H9 (cell line): ENCODE results near the gene HECTD3. TPM values are rescaled to one million over a fixed set of nuclear protein-coding genes. Genes with fewer than 3 reads are reported as not detected.

Source experiments
- DNase-seq: peaks from one replicate; pipeline ENCODE4 v3.0.0-alpha.2; 2017
- H2AFZ ChIP-seq: one replicate; pipeline ENCODE4 v1.6.1; 2013; ENCODE audit warnings: mild to moderate bottlenecking, low read length, control low read depth, moderate library complexity
- H2AK5ac ChIP-seq: 2 replicates; pipeline ENCODE4 v1.6.1; 2013; ENCODE audit warnings: low read length, control low read depth, mixed read lengths; ENCODE audit not compliant: insufficient read length
- H2BK120ac ChIP-seq: one replicate; pipeline ENCODE4 v1.6.1; 2013; ENCODE audit warnings: low read depth, mild to moderate bottlenecking, low read length, control low read depth, inconsistent platforms; ENCODE audit not compliant: poor library complexity, severe bottlenecking
- H2BK12ac ChIP-seq: 2 replicates; pipeline ENCODE4 v1.6.1; 2013; ENCODE audit warnings: low read length, control low read depth, mixed read lengths, low read depth; ENCODE audit not compliant: insufficient read length
- H2BK15ac ChIP-seq: 2 replicates; pipeline ENCODE4 v1.6.1; 2013; ENCODE audit warnings: low read depth, low read length, control low read depth
- H2BK20ac ChIP-seq: one replicate; pipeline ENCODE4 v1.6.1; 2013; ENCODE audit warnings: low read depth, mild to moderate bottlenecking, low read length, control low read depth, inconsistent platforms; ENCODE audit not compliant: poor library complexity, severe bottlenecking
- H2BK5ac ChIP-seq: 2 replicates; pipeline ENCODE4 v1.6.1; 2013; ENCODE audit warnings: low read length, control low read depth, mixed read lengths; ENCODE audit not compliant: insufficient read length
- H3K14ac ChIP-seq: 2 replicates; pipeline ENCODE4 v1.6.1; 2013; ENCODE audit warnings: low read length, control low read depth; ENCODE audit not compliant: insufficient read depth
- H3K18ac ChIP-seq: 2 replicates; pipeline ENCODE4 v1.6.1; 2013; ENCODE audit warnings: low read depth, mild to moderate bottlenecking, mixed read lengths, low read length, control low read depth; ENCODE audit not compliant: insufficient read length
- H3K23ac ChIP-seq: 2 replicates; pipeline ENCODE4 v1.6.1; 2013; ENCODE audit warnings: low read length, control low read depth, mixed read lengths, low read depth; ENCODE audit not compliant: insufficient read length
- H3K23me2 ChIP-seq: 2 replicates; pipeline ENCODE4 v1.6.1; 2013; ENCODE audit warnings: low read depth, mild to moderate bottlenecking, mixed read lengths, low read length, control low read depth; ENCODE audit not compliant: insufficient read length, poor library complexity, severe bottlenecking
- H3K27ac ChIP-seq: 2 replicates; pipeline ENCODE4 v1.5.1; 2013; ENCODE audit warnings: low read length, control low read depth, mixed read lengths, low read depth; ENCODE audit not compliant: insufficient read length
- H3K27me3 ChIP-seq: 2 replicates; pipeline ENCODE4 v1.6.1; 2013; ENCODE audit warnings: low read length, control low read depth, inconsistent platforms; ENCODE audit not compliant: insufficient read depth
- H3K4ac ChIP-seq: 2 replicates; pipeline ENCODE4 v1.6.1; 2013; ENCODE audit warnings: low read depth, mild to moderate bottlenecking, control low read depth, inconsistent platforms, low read length, moderate library complexity
- H3K4me1 ChIP-seq: 2 replicates; pipeline ENCODE4 v1.6.1; 2013; ENCODE audit warnings: low read length, control low read depth, inconsistent platforms; ENCODE audit not compliant: insufficient read depth
- H3K4me2 ChIP-seq: 2 replicates; pipeline ENCODE4 v1.6.1; 2013; ENCODE audit warnings: low read length, control low read depth, mixed read lengths; ENCODE audit not compliant: insufficient read length, insufficient read depth
- H3K56ac ChIP-seq: 2 replicates; pipeline ENCODE4 v1.6.1; 2013; ENCODE audit warnings: low read depth, mild to moderate bottlenecking, mixed read lengths, low read length, control low read depth; ENCODE audit not compliant: insufficient read length
- H3K79me1 ChIP-seq: 2 replicates; pipeline ENCODE4 v1.6.1; 2013; ENCODE audit warnings: low read depth, mild to moderate bottlenecking, moderate library complexity, low read length, control low read depth, inconsistent platforms; ENCODE audit not compliant: insufficient read depth, poor library complexity, severe bottlenecking
- H3K79me2 ChIP-seq: 2 replicates; pipeline ENCODE4 v1.6.1; 2013; ENCODE audit warnings: low read length, control low read depth, inconsistent platforms; ENCODE audit not compliant: insufficient read depth
- H3K9ac ChIP-seq: 2 replicates; pipeline ENCODE4 v1.6.1; 2013; ENCODE audit warnings: low read length, control low read depth, mixed read lengths; ENCODE audit not compliant: insufficient read length; ENCODE audit errors: extremely low read depth
- H3K9me3 ChIP-seq: one replicate; pipeline ENCODE4 v1.6.1; 2013; ENCODE audit warnings: low read depth, low read length, inconsistent platforms; ENCODE audit not compliant: control insufficient read depth
- H3T11ph ChIP-seq: one replicate; pipeline ENCODE4 v1.6.1; 2013; ENCODE audit warnings: mild to moderate bottlenecking, low read length, control low read depth, inconsistent platforms
- H4K20me1 ChIP-seq: one replicate; pipeline ENCODE4 v1.6.1; 2013; ENCODE audit not compliant: control insufficient read depth, insufficient read length, insufficient read depth
- H4K5ac ChIP-seq: 2 replicates; pipeline ENCODE4 v1.6.1; 2013; ENCODE audit warnings: low read depth, mild to moderate bottlenecking, mixed read lengths, low read length, control low read depth; ENCODE audit not compliant: insufficient read length
- H4K8ac ChIP-seq: replicated peaks from 2 replicates; pipeline ENCODE4 v1.6.1; 2013; ENCODE audit warnings: low read length, control low read depth, mixed read lengths, low read depth; ENCODE audit not compliant: insufficient read length
- H4K91ac ChIP-seq: 2 replicates; pipeline ENCODE4 v1.6.1; 2013; ENCODE audit warnings: low read depth, mild to moderate bottlenecking, moderate library complexity, mixed read lengths, low read length, control low read depth; ENCODE audit not compliant: insufficient read length
- H3K27ac Mint-ChIP-seq, 3 experiments: 2 replicates in 2 of 3; 3 replicates in 1 of 3; pipeline ENCODE4 v1.8.0; 2020 to 2021; ENCODE audit warnings: mixed read lengths in 3 of 3, mild to moderate bottlenecking in 1 of 3, moderate library complexity in 1 of 3
- H3K27me3 Mint-ChIP-seq: 2 replicates; pipeline ENCODE4 v1.8.0; 2021; ENCODE audit warnings: low read depth, mild to moderate bottlenecking, moderate library complexity, mixed read lengths
- H3K36me3 Mint-ChIP-seq, 3 experiments: 2 replicates in 2 of 3; 3 replicates in 1 of 3; pipeline ENCODE4 v1.8.0; 2020 to 2021; ENCODE audit warnings: low read depth in 3 of 3, mixed read lengths in 3 of 3; ENCODE audit not compliant: insufficient read depth in 1 of 3
- H3K4me1 Mint-ChIP-seq, 2 experiments: 2 replicates each; pipeline ENCODE4 v1.8.0; 2020; ENCODE audit warnings: mixed read lengths in 2 of 2
- H3K4me3 Mint-ChIP-seq, 2 experiments: 2 replicates in 1 of 2; 3 replicates in 1 of 2; pipeline ENCODE4 v1.8.0; 2020 to 2021; ENCODE audit warnings: mild to moderate bottlenecking in 2 of 2, mixed read lengths in 2 of 2, moderate library complexity in 1 of 2
- H3K9me3 Mint-ChIP-seq, 2 experiments: 2 replicates in 1 of 2; 3 replicates in 1 of 2; pipeline ENCODE4 v1.8.0; 2020; ENCODE audit warnings: mild to moderate bottlenecking in 2 of 2, mixed read lengths in 2 of 2, moderate library complexity in 1 of 2
- WGBS: extraction: QIAGEN DNeasy Blood & Tissue Kit; methylation state at CpG from one replicate; pipeline ENCODE4 v1.1.7; 2013; ENCODE audit warnings: missing lambda C conversion rate, low lambda C conversion rate, mixed read lengths; ENCODE audit not compliant: insufficient read length; ENCODE audit errors: extremely low coverage; 5-methylcytosine and 5-hydroxymethylcytosine counted together
- total RNA-seq: library from RNA; stranded (reverse); gene quantifications from 2 replicates; pipeline ENCODE4 v1.2.1, GENCODE V29; 2021
- TF ChIP-seq, protein P1 (sequence below): fragments of 200-600 bp; sonication (generic); conservative IDR thresholded peaks from 3 replicates; pipeline ENCODE4 v1.8.0; 2021; ENCODE audit warnings: antibody characterized with exemption, mild to moderate bottlenecking

HECTD3 gene
- total RNA-seq, 1 experiment from 2014 or later = 36.0 TPM

DNA sequence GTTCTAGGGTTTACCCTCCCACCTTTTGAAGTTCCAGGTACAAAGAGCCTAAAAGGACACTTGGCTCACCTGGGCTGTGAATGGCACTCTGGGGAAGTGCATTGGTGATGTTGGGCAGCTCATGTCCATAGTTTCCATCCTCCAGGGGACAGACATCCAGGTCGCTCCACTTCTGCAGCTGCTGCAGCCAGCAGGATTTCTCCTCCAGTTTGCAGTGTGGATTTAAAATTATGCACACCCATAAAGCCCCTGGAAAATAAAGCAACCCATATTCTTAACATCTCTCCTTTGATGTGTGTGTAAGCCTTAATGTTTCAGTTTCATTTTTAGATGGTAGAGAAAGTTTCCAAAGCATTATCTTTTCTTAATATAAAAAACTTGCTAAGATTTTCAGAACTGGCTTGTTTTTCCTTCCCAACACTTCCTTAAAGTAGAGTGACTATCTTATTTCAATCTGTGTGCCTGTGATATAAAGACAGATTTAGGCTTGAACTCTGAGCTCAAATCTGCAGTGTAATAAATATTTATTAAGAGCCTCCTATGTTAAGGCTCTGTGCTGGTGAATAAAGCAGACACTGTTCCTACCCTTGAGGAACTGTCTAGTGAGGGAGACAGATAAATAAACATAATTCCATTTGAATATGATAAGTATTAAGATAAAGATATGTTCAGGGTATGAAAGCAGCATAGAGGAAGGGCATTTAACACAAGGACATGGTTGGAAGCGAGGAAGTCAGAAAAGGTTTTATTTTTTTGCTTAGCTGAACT is 40.1 kb upstream of the HECTD3 start:
- Histone ChIP-seq H3K23me2 (no peaks in the 10 kb centered on the region), H4K8ac (no peak overlapping the region), H3K23ac (no peak overlapping the region), H3K27ac (no peak overlapping the region), H2BK15ac (no peak overlapping the region), H2AK5ac (no peak overlapping the region), H2BK20ac (no peak overlapping the region), H3K79me2 (no peaks in the 10 kb centered on the region), H3K4ac (no peak overlapping the region), H3K9me3 (no peaks in the 10 kb centered on the region), H3K18ac (no peak overlapping the region), H4K20me1 (no peaks in the 10 kb centered on the region), H4K5ac (no peak overlapping the region), H3K14ac (no peak overlapping the region), H2BK120ac (no peak overlapping the region), H3K4me2 (no peak overlapping the region), H2AFZ (no peak overlapping the region), H3K9ac (no peak overlapping the region), H2BK5ac (no peak overlapping the region), H2BK12ac (no peak overlapping the region), H3K79me1 (no peaks in the 10 kb centered on the region), H3K27me3 (no peaks in the 10 kb centered on the region), H3K56ac (no peak overlapping the region), H4K91ac (no peak overlapping the region), H3K4me1 (no peaks in the 10 kb centered on the region), H3T11ph (no peak overlapping the region)
- no peak for DNase-seq
- Mint-ChIP-seq H3K36me3 (no peaks in the 10 kb centered on the region; a peak in 1 of 7 replicates), H3K4me1 (peaks cover 0 to 6% of the 10 kb centered on the region in 2 experiments; a peak in 1 of 4 replicates), H3K27ac (no peak overlapping the region), H3K4me3 (no peak overlapping the region), H3K9me3 (no peaks in the 10 kb centered on the region), H3K27me3 (no peaks in the 10 kb centered on the region)
- TF ChIP-seq, protein P1, sequence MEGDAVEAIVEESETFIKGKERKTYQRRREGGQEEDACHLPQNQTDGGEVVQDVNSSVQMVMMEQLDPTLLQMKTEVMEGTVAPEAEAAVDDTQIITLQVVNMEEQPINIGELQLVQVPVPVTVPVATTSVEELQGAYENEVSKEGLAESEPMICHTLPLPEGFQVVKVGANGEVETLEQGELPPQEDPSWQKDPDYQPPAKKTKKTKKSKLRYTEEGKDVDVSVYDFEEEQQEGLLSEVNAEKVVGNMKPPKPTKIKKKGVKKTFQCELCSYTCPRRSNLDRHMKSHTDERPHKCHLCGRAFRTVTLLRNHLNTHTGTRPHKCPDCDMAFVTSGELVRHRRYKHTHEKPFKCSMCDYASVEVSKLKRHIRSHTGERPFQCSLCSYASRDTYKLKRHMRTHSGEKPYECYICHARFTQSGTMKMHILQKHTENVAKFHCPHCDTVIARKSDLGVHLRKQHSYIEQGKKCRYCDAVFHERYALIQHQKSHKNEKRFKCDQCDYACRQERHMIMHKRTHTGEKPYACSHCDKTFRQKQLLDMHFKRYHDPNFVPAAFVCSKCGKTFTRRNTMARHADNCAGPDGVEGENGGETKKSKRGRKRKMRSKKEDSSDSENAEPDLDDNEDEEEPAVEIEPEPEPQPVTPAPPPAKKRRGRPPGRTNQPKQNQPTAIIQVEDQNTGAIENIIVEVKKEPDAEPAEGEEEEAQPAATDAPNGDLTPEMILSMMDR = no peak
- no CpG with 5 or more reads among the region's 2 CpGs for WGBS
